NB4 (cell line): ENCODE data around the gene SLC35D1.

ENCODE experiments used
- CTCF ChIP-seq: IDR thresholded peaks from one replicate; pipeline ENCODE4 v1.5.1; 2012; ENCODE audit warnings: low read depth, low read length
- MAX ChIP-seq: IDR thresholded peaks from 2 replicates; pipeline ENCODE4 v1.6.1; 2011; ENCODE audit warnings: low read depth, low read length
- POLR2A ChIP-seq: IDR thresholded peaks from 2 replicates; pipeline ENCODE4 v1.6.1; 2011; ENCODE audit warnings: mild to moderate bottlenecking; ENCODE audit not compliant: insufficient read length; ENCODE audit errors: extremely low read depth

- no peak for TF ChIP-seq POLR2A
- no peak for TF ChIP-seq CTCF
- no peak for TF ChIP-seq MAX
Observed at GRCh38 chr1:67061266-67061665, 7.3 kb upstream of the SLC35D1 start.
